Activated gamma-delta T cell treated with Interleukin-2 at 50 U/mL for 16 hours (primary cell): ENCODE measurements around the gene LRRC8E.

Source experiments
- DNase-seq: peaks from one replicate; pipeline ENCODE4 v3.0.0-alpha.2; 2020

LRRC8E gene

DNA sequence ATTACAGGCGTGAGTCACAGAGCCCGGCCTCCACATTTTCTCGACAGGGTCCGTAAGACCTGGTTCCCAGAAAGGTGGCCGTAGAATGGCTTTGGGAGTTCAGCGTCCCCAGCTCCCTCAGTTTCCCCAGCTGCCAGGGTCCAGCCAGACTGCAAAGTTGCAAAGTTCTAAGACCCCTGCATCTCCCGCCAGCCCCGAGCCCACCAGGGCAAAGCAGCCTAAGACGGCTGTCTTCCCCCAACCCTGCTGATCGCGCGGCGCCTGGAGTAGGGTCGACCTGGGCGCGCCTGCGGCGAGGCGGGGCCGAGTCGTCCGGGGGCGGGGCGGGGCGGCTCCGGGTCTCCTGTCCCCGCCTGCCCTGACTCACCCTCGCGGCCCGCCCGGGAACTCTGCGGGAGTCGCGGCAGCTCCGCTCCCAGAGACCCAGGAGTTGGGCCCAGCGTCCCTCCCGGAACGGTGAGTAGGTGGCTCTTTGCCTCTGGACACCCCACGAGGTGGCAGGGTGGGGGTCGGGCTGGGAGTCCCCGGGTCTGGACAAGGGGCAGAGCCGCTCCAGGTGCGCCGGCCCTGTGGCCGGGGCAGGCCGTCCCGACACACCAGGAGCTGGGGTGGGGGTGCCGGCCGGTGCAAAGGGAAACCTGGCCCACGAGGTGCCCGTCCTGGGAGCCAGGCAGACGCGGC lies at the start of gene LRRC8E:
LRRC8E (plus strand) TSS at position 366 of the 681 bp plus-strand sequence. CDS start 7,094 bp downstream, outside the sequence.
- DNase-seq = no peak

DNA sequence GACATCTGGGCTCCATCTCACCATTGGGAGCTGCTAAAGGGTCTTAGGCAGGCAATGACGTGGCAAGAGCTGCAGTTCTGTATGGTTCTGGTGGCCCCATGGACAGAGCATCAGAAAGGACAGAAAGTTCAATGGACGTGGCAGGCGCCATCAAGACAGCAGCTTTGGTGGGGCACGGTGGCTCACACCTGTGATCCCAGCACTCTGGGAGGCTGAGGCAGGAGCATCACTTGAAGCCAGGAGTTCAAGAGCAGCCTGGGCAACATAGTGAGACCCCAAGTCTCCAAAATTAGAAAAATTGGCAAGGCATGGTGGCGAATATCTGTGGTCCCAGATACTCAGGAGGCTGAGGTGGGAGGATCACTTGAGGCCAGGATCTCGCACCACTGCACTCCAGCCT lies 48.8 kb upstream of the LRRC8E start:
- DNase-seq = no peak

- no peak for DNase-seq
These were observed 47.7 kb upstream of the LRRC8E start for GRCh38 chr19:7840629-7841028.

DNA sequence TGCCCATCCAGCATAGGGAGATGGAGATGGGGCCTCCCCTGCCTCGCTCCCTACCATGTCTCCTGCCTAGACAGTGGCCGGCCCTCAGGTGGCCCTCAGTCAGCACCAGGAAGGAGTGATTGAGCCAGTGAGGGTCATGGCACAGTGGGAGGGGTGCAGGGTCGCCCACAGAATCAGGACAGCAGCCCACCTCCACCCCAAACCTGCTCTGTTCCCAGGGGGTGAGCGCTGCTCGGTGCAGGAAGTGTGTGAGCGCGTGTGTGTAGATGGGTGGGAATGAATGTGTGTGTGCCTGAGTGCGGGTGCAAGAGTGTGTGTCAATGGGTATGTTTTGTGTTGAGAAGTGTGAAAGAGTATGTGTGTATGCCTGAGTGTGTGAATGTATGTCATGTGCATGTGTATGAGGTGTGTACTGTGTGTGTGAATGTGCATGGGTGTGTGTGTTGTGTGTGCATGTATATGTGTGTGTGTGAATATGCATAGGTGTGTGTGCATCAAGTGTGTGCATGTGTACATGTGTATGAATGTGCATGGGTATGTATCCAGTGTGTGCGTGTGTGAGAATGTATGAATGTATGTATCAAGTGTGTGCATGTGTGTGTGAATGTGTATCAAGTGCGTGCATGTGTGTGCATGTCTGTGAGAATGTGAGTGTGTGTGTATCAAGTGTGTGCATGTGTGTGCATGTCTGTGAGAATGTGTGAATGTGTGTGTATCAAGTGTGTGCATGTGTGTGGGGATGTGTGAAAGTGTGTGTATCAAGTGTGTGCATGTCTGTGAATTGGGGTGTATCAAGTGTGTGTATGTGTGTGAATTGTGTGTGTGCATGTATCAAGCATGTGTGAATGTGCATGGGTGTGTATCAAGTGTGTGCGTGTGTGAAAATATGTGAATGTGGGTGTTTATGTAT lies 46.3 kb upstream of the LRRC8E start:
- no peak for DNase-seq

- DNase-seq = no peak
These were observed 45.5 kb upstream of the LRRC8E start for GRCh38 chr19:7842661-7843294.

- DNase-seq = no peak
These were observed 44.8 kb upstream of the LRRC8E start for GRCh38 chr19:7843521-7843920.

GRCh38 chr19:7844405-7844804 lies 43.9 kb upstream of the LRRC8E start:
- no peak for DNase-seq

DNA sequence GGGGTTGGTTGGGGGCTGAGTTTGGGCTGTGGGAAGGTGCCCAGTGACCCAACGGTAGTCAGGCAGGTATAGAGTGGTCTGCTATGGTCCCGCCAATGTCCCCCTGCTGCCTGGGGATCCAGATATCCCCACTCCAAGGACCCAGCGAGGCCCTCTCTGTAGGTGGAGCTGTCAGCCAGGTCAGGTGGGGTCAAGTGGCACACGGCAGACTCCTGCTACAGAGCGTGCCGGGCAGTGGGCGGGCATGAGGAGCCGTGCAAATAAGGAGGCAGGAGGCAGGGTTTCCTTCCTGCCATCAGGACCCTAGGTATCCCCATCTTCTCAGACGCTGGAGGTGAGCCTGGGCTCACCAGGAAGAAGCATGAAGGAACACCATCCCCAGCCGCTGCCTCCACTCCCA lies 43.4 kb upstream of the LRRC8E start:
- DNase-seq = no peak

DNA sequence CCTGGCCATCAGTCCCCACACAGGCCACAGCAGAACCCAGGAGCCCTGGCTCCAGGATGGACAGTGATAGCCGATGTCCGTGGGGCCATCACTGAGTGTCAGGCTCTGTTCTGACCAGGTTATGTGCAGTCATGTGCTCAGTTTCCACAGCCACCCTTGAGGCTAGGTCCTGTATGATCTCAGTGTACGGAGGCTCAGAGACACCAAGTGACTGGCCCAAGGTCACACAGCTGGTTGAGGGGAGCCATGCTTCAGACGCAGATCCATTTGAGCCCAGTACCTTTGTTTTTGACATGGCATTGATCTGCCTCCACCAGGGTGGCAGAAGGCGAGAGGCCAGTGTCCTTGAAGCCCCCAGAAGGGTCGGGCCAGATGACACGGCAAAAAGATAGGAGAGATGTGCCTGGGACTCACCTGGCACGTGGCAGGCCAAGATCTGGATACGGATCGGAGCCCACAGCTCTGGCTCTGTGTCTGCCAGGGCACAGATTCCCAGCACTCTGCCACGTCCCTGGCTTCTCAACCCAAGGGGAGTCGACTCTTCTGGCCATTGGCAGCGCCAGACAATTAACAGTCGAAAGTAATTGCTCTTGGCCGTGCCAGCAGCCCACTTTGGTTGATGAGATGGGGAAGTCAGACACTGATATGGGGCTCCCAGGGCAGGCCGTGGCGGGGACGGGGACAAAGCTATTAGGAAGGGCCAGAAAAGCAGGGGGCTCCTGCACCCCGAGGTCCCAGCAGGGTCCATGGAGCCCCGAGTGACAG lies 42.7 kb upstream of the LRRC8E start:
- DNase-seq = no peak

GRCh38 chr19:7846155-7846646 lies 42.1 kb upstream of the LRRC8E start:
- no peak for DNase-seq

GRCh38 chr19:7847664-7848063 lies 40.6 kb upstream of the LRRC8E start:
- DNase-seq = no peak

DNA sequence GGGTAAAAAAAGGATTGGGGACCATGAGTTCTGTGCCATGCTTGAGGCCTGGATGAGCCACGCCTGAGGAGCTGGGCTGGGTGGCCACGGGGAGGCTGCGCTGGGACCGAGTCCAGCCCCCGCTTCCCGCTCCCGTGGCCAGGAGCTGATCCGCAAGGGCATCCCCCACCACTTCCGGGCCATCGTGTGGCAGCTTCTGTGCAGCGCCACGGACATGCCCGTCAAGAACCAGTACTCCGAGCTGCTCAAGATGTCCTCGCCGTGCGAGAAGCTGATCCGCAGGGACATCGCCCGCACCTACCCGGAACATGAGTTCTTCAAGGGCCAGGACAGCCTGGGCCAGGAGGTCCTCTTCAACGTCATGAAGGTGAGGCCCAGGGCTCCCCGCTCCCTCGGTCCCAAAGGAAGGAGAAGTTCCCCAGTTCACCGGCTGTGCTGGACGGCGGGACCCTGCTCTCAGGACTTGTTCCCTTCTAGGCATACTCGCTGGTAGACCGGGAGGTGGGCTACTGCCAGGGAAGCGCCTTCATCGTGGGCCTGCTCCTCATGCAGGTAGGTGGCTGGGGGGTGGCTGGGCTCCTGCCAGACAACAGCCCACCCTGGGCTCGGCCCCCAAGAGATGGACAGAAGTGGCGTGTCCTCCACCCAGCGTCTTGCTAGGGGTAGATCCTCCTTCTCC lies 39.4 kb upstream of the LRRC8E start:
- no peak for DNase-seq

DNA sequence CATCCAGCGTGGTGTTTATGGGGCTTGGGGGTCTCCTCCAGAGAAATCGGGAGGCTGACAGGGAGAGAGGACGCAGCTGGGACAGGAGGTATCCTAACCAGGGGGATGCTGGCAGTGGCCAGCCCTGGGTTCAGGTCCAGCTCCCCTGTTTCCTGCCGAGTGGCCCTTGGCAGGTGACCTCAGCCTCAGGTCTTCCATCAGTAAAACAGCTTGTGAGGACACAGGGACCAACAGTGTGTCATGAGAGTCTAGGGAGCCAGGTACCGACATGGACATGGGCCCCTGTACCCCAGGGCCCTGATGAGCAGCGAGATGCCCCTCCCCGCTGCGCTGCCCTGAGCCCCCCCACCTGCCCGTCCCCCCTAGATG lies 38.7 kb upstream of the LRRC8E start:
- DNase-seq = no peak

GRCh38 chr19:7850000-7850813 lies 38.1 kb upstream of the LRRC8E start:
- no peak for DNase-seq

- no peak for DNase-seq
These were observed 37.2 kb upstream of the LRRC8E start for GRCh38 chr19:7850945-7851622.

DNA sequence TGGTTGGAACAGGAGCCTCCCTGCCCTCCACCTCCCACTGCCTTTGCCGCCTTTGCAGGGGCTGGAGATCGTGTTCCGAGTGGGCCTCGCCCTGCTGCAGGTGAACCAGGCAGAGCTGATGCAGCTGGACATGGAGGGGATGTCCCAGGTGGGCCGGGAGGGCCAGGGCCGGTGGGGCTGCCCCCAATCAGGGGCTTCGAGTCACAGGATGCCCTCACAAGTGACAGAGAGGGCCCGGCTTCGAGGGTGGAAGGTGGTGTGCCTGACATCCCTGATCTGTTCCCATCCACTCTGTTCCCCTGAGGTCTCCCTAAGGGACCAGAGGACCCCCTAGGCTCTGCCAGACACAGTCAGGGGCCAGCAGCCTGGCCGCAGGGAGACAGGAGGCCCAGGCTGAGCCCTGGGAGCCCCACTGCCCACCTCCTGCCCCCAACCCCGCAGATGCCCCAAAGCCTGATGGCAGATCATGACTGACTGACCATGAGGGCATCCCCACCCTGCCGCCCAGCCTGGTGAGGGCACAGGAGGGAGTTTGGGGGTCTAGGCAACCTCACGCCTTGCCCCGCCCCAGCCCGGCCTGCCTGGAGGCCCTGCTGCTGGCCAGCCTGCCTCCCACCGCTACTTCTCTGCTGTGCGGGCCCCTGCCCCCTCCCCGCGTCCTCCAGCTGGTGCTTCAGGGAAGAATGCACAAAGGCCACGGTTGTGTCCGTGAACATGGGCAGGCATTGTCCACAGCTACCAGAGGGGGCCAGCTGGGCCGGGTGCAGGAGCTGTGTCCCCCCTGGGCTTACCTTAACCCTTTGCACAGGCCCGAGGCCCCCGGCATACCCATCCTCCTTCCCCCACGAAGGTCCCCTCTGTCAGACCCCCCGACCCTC lies 36.4 kb upstream of the LRRC8E start:
- DNase-seq = no peak

DNA sequence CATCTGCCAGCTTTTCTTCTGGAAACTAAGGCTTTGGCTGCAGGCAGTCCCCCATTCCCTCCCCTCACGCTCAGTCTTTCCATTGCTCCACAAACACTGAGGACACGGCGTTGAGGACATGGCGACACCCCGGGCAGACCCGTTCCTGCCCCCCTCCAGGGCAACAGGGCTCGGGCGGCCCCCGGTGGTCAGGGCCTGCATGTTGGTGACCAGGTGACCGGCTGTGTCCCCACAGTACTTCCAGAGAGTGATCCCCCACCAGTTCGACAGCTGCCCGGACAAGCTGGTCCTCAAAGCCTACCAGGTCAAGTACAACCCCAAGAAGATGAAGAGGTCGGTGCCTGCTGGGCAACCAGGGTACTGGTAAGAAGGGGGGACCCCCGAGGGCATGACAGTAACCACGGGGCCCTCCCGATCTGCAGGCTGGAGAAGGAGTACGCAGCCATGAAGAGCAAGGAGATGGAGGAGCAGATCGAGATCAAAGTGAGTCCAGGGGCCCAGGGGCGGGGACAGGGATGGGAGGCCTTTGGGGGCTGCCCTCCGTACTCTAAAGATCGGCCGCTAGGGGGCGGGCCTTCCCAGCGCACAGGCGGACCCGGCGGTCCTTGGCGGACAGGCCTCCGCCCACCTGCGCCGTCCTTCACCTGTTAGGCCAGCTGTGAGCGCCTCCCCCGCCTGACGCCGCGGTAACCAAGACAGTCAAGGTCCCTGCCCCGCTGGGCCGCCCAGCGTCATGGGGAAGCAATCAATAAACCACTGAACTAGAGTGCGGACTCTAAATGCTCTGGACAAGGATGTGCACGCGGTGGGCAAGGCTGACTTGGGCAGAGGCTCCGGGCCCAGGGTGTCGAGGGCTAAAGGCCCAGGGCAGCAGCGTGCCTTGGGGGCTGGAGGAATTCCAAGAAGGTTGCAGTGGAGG lies 35.2 kb upstream of the LRRC8E start:
- peak; percentile 65 for DNase-seq

GRCh38 chr19:7853770-7854128 lies 34.6 kb upstream of the LRRC8E start:
- DNase-seq = no peak
